ENCODE results near the gene BACH2. TPM values are rescaled to one million over a fixed set of nuclear protein-coding genes. Genes with fewer than 3 reads are reported as not detected.

BACH2 gene
- total RNA-seq, 1 experiment from 2014 or later = 3.3 TPM

DNA sequence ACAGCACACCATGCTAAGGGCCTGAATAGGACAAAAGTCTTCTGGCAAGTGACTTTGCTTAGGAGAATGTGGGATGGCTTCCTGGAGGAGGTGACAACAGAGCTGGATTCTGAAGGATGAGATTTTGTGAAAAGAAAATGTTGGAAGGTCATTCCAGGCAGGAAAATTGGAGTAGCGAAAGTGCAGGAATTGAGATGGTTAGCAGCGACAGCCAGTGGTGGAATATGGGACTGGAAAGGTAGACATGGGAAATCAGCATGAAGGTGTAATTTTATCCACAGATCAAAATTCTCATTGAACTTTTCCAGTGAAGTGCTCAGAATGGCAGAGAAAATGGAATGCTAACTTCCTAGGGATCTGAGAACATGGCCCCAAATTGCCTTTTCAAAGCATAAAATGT, 5.7 kb upstream of the BACH2 start:
- H3K9ac ChIP-seq (ENCODE audit: low read length) = no peak overlapping the region
- intact Hi-C loops (cut with micrococcal nuclease) = no loop called here
- TF ChIP-seq EZH2 (IDR thresholded peaks at IDR 0.05) = no peak
- TF ChIP-seq JUND (IDR thresholded peaks at IDR 0.05) = no peak
- H3K4me2 ChIP-seq (ENCODE audit: low read length) = no peak overlapping the region
- H3K9me3 ChIP-seq (ENCODE audit: control insufficient read depth in 1 of 2, insufficient read depth in 1 of 2, low read depth in 1 of 2, low read length in 2 of 2) = no peaks in the 10 kb centered on the region
- H3K27me3 ChIP-seq (ENCODE audit: insufficient read depth, low read length) = no peaks in the 10 kb centered on the region
- RAD21 ChIA-PET (ENCODE audit: low non-redundant PET in 1 of 2, low total read pairs in 2 of 2, uncharacterized antibody in 2 of 2, unreplicated experiment in 2 of 2) = no interaction called here
- no peak overlapping the region for H3K4me3 ChIP-seq (replicated peaks in 1 of 2; ENCODE audit: low read depth in 1 of 2, low read length in 2 of 2)
- H2AFZ ChIP-seq (ENCODE audit: low read depth, low read length, poor library complexity, severe bottlenecking) = no peak overlapping the region
- H3K27ac ChIP-seq (ENCODE audit: low read depth, low read length) = no peak overlapping the region
- POLR2A ChIA-PET = no interaction called here
- DNase-seq (ENCODE audit: low read depth, low spot score) (no peak), ATAC-seq (no peak)
- H3K36me3 ChIP-seq (ENCODE audit: control insufficient read depth in 1 of 2, insufficient read depth in 2 of 2, low read length in 2 of 2) = no peaks in the 10 kb centered on the region
- no peaks in the 10 kb centered on the region for H3K79me2 ChIP-seq (ENCODE audit: insufficient read depth, low read length)
- H3K9me2 ChIP-seq (ENCODE audit: insufficient read depth) = no peaks in the 10 kb centered on the region
- 0 out of 4 replicates have a peak, but pooled peaks cover 0 to 3% of the 10 kb centered on the region in 2 experiments for H3K4me1 ChIP-seq (ENCODE audit: control insufficient read depth in 1 of 2, insufficient read depth in 2 of 2, low read length in 2 of 2)
- CTCF ChIA-PET = no interaction called here
- H4K20me1 ChIP-seq (ENCODE audit: insufficient read depth) = no peaks in the 10 kb centered on the region
- no TSS peak for BruUV-seq (replicated peaks)

DNA sequence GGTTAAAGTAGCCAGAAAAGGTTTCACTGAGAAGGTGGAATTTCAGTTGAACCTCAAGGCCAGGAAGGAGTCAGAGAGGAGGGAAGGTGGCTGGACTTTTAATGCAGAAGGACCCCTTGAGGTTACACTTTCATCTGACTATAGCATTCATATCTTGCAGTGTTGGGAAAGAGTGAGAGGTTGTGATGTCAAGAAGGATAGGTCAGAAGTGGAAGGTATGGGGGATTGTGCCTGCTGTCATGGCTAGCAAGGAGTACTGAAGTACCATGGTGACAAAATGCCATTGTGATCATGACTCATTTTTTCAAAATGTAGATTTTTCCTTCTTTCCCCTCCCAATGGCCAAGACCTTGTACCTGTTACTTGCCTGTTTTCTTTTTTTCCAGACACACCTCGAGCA, 5.2 kb upstream of the BACH2 start:
- BruUV-seq (replicated peaks) = no TSS peak
- no peaks in the 10 kb centered on the region for H3K79me2 ChIP-seq (ENCODE audit: insufficient read depth, low read length)
- no peak overlapping the region for H3K4me2 ChIP-seq (ENCODE audit: low read length)

More for the DNA sequence above, 5.2 kb upstream of the BACH2 start:
- no peak overlapping the region for H3K4me3 ChIP-seq (replicated peaks in 1 of 2; ENCODE audit: low read depth in 1 of 2, low read length in 2 of 2)
- no peak for TF ChIP-seq MAX (IDR thresholded peaks at IDR 0.05)
- TF ChIP-seq EZH2 (IDR thresholded peaks at IDR 0.05) = no peak
- RAD21 ChIA-PET (ENCODE audit: low non-redundant PET in 1 of 2, low total read pairs in 2 of 2, uncharacterized antibody in 2 of 2, unreplicated experiment in 2 of 2) = no interaction called here
- no peak overlapping the region for H2AFZ ChIP-seq (ENCODE audit: low read depth, low read length, poor library complexity, severe bottlenecking)
- CTCF ChIA-PET = no interaction called here
- H3K9me2 ChIP-seq (ENCODE audit: insufficient read depth) = no peaks in the 10 kb centered on the region
- DNase-seq (ENCODE audit: low read depth, low spot score) (no peak), ATAC-seq (no peak)
- H3K27ac ChIP-seq (ENCODE audit: low read depth, low read length) = no peak overlapping the region
- H4K20me1 ChIP-seq (ENCODE audit: insufficient read depth) = no peaks in the 10 kb centered on the region
- no peak overlapping the region for H3K9ac ChIP-seq (ENCODE audit: low read length)
- intact Hi-C loops (cut with micrococcal nuclease) = no loop called here
- H3K27me3 ChIP-seq (ENCODE audit: insufficient read depth, low read length) = no peaks in the 10 kb centered on the region
- peaks cover 0 to 6% of the 10 kb centered on the region in 2 experiments; a peak in 1 of 4 replicates for H3K4me1 ChIP-seq (ENCODE audit: control insufficient read depth in 1 of 2, insufficient read depth in 2 of 2, low read length in 2 of 2)
- no peaks in the 10 kb centered on the region for H3K36me3 ChIP-seq (ENCODE audit: control insufficient read depth in 1 of 2, insufficient read depth in 2 of 2, low read length in 2 of 2)
- POLR2A ChIA-PET = no interaction called here
- H3K9me3 ChIP-seq (ENCODE audit: control insufficient read depth in 1 of 2, insufficient read depth in 1 of 2, low read depth in 1 of 2, low read length in 2 of 2) = no peaks in the 10 kb centered on the region

All from HCT116 (cell line).